K562 treated with DMSO at 1 percent for 12 hours (cell line): Measurements from ENCODE around the gene TBC1D5. TPM values are rescaled to one million over a fixed set of nuclear protein-coding genes. Genes with fewer than 3 reads are reported as not detected.

Experiments used
- total RNA-seq: library from RNA; unstranded; fragments of 300-600 nt; gene quantifications from 2 replicates; pipeline ENCODE4 v1.2.3, GENCODE V29; 2022; ENCODE audit not compliant: insufficient read depth

Gene TBC1D5
- 5.1 and 36.4 TPM in 2 replicates for total RNA-seq

GRCh38 chr3:17742102-17742879 lies at the start of gene TBC1D5:
Gene TBC1D5, minus strand, starts transcription at chr3:17742631. Its CDS starts 234,061 bp downstream, at chr3:17508570.

